ENCODE measurements around the gene PODXL2.
"Not testable (repeated sequence)": the region's sequence is repeated elsewhere in the genome, so short reads cannot be mapped to it uniquely, and the experiment has no call there.

PODXL2 gene

GRCh38 chr3:127692501-127693335 is 63.7 kb downstream of the PODXL2 start:
- DNase-seq, result no peak

DNA sequence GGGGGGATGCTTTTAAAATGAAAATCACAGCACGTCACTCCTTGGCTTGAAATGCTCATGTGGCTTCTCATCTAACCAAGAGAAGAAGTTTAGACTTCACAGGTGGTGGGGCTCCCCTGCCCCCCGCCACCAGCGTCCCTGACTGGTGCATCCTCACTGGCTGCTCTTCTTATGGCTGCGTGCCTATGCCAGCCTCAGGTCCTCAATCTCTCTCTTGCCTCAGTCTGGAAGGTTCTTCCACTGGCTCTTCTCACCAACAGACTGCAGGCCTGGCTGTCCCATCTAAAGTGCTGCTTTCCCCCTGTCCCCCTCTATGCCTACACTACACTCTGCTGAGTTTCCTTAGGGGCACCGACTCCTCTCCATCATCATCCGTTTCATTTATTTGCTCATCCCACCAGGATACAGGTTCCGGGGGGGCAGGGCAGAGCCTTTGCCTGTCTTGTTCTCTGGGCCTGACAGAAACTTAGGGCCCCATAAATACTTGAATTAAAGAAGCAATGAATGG is 64.4 kb downstream of the PODXL2 start:
- no peak for DNase-seq

- DNase-seq, result peak; percentile 42
These were observed 65.7 kb downstream of the PODXL2 start for GRCh38 chr3:127694467-127695215.

- peak; percentile 56 for DNase-seq
These were observed 68.7 kb downstream of the PODXL2 start for GRCh38 chr3:127697551-127698240.

- no peak for DNase-seq
These were observed 69.3 kb downstream of the PODXL2 start for GRCh38 chr3:127698286-127698685.

GRCh38 chr3:127698691-127699415 is 69.9 kb downstream of the PODXL2 start:
- no peak for DNase-seq

- DNase-seq, result no peak
These were observed 70.7 kb downstream of the PODXL2 start for GRCh38 chr3:127699416-127700300.

DNA sequence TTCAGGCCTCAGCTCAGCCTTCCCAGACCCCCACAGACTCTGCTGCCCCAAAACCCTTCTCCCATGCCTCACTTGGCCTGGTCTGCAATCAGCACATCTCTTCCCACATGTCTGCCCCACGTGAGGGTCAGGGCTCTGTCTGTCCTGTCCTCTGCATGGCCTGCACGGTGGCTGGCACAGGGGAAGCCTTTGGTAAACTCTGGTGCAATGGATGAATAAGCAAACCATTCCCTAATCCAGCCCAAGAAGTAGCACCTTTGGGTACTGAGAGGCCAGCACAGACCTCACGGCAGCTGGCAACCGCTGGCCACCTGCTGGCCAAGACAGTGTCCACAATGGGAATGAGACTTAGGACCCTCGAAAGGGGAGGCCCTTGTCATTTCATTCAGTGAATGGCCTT is 71.4 kb downstream of the PODXL2 start:
- DNase-seq, result no peak

GRCh38 chr3:127701280-127701911 is 72.4 kb downstream of the PODXL2 start:
- DNase-seq, result no peak

DNA sequence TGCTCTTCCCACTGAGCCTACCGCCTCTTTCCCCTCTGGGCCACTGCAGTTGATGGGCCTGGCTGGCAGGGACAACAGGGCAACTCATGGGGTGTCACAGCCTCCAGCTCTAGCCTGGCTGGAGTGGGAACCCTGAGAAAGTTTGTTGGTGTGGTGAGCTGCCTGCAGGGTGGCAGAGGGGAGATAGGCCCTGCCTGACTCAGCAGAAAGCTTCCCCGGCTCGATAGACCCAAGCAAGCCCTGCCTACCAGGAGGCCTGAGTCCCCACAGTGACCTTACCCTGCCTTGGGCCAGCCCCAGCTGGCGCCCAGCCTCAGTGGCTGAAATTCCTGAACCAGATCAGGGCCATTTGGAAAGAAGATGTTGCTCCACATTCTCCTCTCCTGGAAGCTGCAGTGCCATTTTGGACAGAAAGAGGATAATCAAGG is 73.2 kb downstream of the PODXL2 start:
- DNase-seq, result no peak

GRCh38 chr3:127704840-127705239 is 75.9 kb downstream of the PODXL2 start:
- DNase-seq, result not testable (repeated sequence)

GRCh38 chr3:127706312-127706711 is 77.3 kb downstream of the PODXL2 start:
- DNase-seq, result no peak

DNA sequence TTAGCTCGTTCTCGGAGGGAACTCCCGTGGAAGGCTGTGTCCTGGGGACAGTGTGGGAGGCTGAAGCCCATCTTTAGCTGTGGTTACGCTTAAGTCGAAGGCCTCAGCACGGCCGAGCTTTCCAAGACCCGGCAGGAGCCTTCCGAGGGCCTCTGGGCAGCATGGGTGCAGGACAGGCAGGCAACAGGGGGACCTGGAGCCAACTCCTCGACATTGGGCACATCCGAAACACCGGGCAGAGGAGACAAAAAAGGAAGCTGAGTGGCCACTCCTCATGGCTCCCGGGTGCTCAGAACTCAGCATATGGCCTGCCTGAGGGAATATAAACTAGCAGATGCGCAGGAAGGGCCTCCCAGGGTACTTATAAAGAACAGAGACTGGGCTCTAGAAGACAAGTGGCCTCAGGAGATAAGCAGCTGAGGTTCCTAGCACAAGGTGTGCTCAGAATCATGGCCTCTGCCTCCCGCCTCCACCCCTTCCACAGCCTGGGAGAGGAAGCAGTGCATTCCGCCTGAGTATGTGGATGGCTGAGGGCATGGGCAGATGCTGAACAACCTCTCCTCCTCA is 77.9 kb downstream of the PODXL2 start:
- no peak for DNase-seq

- no peak for DNase-seq
These were observed 78.9 kb downstream of the PODXL2 start for GRCh38 chr3:127707851-127708411.

GRCh38 chr3:127708837-127709236 is 79.9 kb downstream of the PODXL2 start:
- DNase-seq, result no peak

DNA sequence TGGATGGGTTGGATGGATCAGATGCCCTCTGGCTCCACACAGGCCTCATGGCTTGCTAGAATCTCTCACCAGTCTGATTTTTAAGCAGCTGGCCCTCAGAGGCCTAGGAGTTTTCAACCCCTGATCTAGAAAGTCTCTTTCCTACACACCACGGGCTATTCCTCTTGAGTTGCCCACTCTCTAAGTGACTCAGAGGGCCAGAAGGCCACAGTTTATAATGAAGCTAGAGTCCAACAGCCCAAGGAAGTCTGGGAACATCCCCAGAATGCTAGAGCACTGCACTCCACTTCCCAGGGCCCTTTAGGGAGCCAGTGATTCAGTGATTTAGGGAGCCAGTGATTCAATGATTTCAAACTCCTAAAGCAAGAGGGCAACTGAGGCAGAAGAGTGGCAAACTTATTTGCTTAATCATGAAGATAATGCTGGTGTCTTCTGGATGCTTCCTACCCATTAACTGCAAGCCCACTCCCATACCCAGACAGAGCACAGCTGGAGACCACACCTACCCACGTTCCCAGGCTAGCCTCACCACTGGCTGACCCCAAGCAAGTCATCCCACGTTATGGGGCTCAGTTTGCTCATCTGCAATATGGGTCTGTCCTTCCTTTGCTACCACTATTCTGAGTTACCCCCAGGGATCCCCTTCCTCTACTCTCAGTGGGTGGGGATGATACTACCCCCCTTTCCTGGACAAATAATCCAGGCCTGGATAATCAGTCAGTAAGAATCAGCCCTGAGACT is 80.5 kb downstream of the PODXL2 start:
- no peak for DNase-seq

- DNase-seq, result no peak
These were observed 81.4 kb downstream of the PODXL2 start for GRCh38 chr3:127710155-127710941.

GRCh38 chr3:127711021-127711695 is 82.2 kb downstream of the PODXL2 start:
- no peak for DNase-seq

All from NCI-H526 treated with DMSO at 0.1 percent for 48 hours (cell line).